Measurements from ENCODE around the gene SLC10A7.

The SLC10A7 gene

DNA sequence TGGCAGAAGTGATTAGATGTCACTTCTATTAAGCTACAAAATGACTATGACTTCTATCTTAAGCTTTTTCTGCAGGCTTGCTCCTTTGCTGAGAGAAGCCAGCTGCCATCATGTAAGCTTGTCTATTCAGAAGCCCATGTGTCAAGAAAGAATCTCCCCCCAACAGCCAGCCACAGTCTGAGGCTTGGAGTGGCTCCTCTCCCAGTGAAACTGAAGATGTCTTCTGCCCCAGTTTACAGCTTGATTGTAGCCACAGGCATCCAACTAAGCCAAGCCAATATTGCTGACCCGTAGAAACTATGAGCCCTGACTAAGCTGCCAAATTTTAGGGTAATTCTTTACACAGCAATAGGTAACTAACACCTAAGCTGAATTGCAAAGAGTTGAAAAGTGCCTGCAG lies 26.7 kb upstream of the SLC10A7 start:
- H3K23ac ChIP-seq (ENCODE audit: low read length in 2 of 2), result no peak overlapping the region
- H3K18ac ChIP-seq (ENCODE audit: low read depth in 1 of 2, low read length in 2 of 2), result no peak overlapping the region
- H2BK12ac ChIP-seq (ENCODE audit: low read length in 2 of 2), result no peak overlapping the region
- H2AFZ ChIP-seq (ENCODE audit: low read depth, low read length), result no peak overlapping the region
- no peak overlapping the region for H2BK120ac ChIP-seq (ENCODE audit: low read depth, low read length)
- no peak overlapping the region for H3K4me2 ChIP-seq (ENCODE audit: low read length, poor library complexity, severe bottlenecking)
- H4K91ac ChIP-seq (ENCODE audit: low read length), result no peak overlapping the region
- no peak overlapping the region for H3K14ac ChIP-seq (ENCODE audit: low read length in 2 of 2)
- H3K9ac ChIP-seq (ENCODE audit: low read length), result no peak overlapping the region
- H2AK5ac ChIP-seq (ENCODE audit: low read length, severe bottlenecking), result no peak overlapping the region
- H4K8ac ChIP-seq (ENCODE audit: low read length), result no peak overlapping the region
- peaks cover 2% of the 10 kb centered on the region for H3K9me3 ChIP-seq (ENCODE audit: control insufficient read depth, low read length)
- no peak for DNase-seq
- no peaks in the 10 kb centered on the region for H3K36me3 ChIP-seq (ENCODE audit: control insufficient read depth in 1 of 2, insufficient read depth in 2 of 2, low read depth in 1 of 2, low read length in 2 of 2)
- no peak overlapping the region for H2BK5ac ChIP-seq (ENCODE audit: low read depth, low read length, poor library complexity, severe bottlenecking)
- no peaks in the 10 kb centered on the region for H3K4me1 ChIP-seq (ENCODE audit: control insufficient read depth, insufficient read depth, low read depth, low read length)
- H3K27me3 ChIP-seq (ENCODE audit: control insufficient read depth in 1 of 2, insufficient read depth in 1 of 2, low read length in 2 of 2), result no peaks in the 10 kb centered on the region
- no peak overlapping the region for H3K4me3 ChIP-seq (ENCODE audit: insufficient read depth in 1 of 2, low read depth in 1 of 2, low read length in 2 of 2)
- no peaks in the 10 kb centered on the region for H3K79me1 ChIP-seq (replicated peaks; ENCODE audit: low read length, poor library complexity, severe bottlenecking)
- H3K4ac ChIP-seq (ENCODE audit: low read depth in 1 of 2, low read length in 2 of 2), result no peak overlapping the region
- no peak overlapping the region for H3K27ac ChIP-seq (ENCODE audit: low read length, poor library complexity, severe bottlenecking)
- no CpG with 5 or more reads among the region's 1 CpG for WGBS
- H2BK15ac ChIP-seq (ENCODE audit: low read depth, poor library complexity, severe bottlenecking), result no peak overlapping the region

DNA sequence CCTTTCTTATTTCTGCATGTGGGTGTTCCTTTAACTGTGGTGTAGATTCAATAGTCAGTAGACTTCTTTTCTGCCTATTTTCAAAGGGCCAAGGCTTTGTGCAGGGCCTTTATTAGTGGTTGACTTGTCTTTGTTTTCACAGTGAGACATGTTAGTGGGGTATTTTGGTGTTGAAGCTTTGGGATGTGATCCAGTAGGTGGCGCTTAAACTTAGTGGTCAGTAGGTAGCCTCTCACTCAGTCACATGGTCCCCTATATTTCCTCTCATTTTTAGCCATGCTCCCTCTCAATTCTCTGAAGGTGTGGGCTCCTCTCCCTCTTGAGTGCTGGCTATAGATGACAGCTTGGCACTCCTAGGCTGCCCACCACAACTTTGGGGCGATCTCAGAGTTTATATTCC lies 23.4 kb upstream of the SLC10A7 start:
- DNase-seq, result peak; percentile 12
- Histone ChIP-seq H2AK5ac (ENCODE audit: low read length, severe bottlenecking) (no peak overlapping the region), H3K27me3 (ENCODE audit: control insufficient read depth in 1 of 2, insufficient read depth in 1 of 2, low read length in 2 of 2) (no peaks in the 10 kb centered on the region), H3K14ac (ENCODE audit: low read length in 2 of 2) (no peak overlapping the region), H2AFZ (ENCODE audit: low read depth, low read length) (no peak overlapping the region), H3K4me2 (ENCODE audit: low read length, poor library complexity, severe bottlenecking) (no peak overlapping the region), H3K4me1 (ENCODE audit: control insufficient read depth, insufficient read depth, low read depth, low read length) (no peaks in the 10 kb centered on the region), H2BK120ac (ENCODE audit: low read depth, low read length) (no peak overlapping the region), H3K79me1 (replicated peaks; ENCODE audit: low read length, poor library complexity, severe bottlenecking) (no peaks in the 10 kb centered on the region), H3K18ac (ENCODE audit: low read depth in 1 of 2, low read length in 2 of 2) (no peak overlapping the region), H2BK5ac (ENCODE audit: low read depth, low read length, poor library complexity, severe bottlenecking) (no peak overlapping the region), H3K4ac (ENCODE audit: low read depth in 1 of 2, low read length in 2 of 2) (no peak overlapping the region), H2BK12ac (ENCODE audit: low read length in 2 of 2) (no peak overlapping the region), H4K91ac (ENCODE audit: low read length) (no peak overlapping the region), H2BK15ac (ENCODE audit: low read depth, poor library complexity, severe bottlenecking) (no peak overlapping the region), H3K27ac (ENCODE audit: low read length, poor library complexity, severe bottlenecking) (no peak overlapping the region), H3K9ac (ENCODE audit: low read length) (no peak overlapping the region), H3K23ac (ENCODE audit: low read length in 2 of 2) (no peak overlapping the region), H3K36me3 (ENCODE audit: control insufficient read depth in 1 of 2, insufficient read depth in 2 of 2, low read depth in 1 of 2, low read length in 2 of 2) (no peaks in the 10 kb centered on the region), H3K4me3 (ENCODE audit: insufficient read depth in 1 of 2, low read depth in 1 of 2, low read length in 2 of 2) (no peak overlapping the region), H3K9me3 (ENCODE audit: control insufficient read depth, low read length) (peaks cover 11% of the 10 kb centered on the region), H4K8ac (ENCODE audit: low read length) (no peak overlapping the region)
- WGBS, result 73% methylated on average over 1 of the region's 2 CpGs

DNA sequence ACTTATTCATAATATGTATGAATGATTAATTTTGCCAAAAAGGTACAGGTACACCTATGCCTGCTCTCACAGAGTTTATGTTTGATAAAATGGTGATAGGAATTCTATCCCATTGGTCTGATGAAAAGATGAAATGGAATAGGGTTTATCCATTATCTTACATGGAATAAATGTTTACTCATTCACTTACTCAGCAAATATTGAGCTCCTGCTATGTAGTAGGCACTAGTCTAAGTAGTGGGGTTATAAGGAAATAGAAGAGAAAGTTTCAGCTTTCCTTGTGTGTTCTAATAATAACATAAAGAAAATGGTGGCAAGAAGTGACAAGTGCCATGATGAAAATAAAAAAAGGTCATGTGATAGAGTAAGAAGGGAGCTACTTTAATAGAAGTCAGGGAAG lies 12.4 kb upstream of the SLC10A7 start:
- no peak overlapping the region for H4K91ac ChIP-seq (ENCODE audit: low read length)
- no peak overlapping the region for H2BK5ac ChIP-seq (ENCODE audit: low read depth, low read length, poor library complexity, severe bottlenecking)
- H3K27me3 ChIP-seq (ENCODE audit: control insufficient read depth in 1 of 2, insufficient read depth in 1 of 2, low read length in 2 of 2), result no peaks in the 10 kb centered on the region
- H4K8ac ChIP-seq (ENCODE audit: low read length), result no peak overlapping the region
- H3K27ac ChIP-seq (ENCODE audit: low read length, poor library complexity, severe bottlenecking), result no peak overlapping the region
- no peak overlapping the region for H2BK120ac ChIP-seq (ENCODE audit: low read depth, low read length)
- no peak overlapping the region for H2AFZ ChIP-seq (ENCODE audit: low read depth, low read length)
- no peak overlapping the region for H3K4me2 ChIP-seq (ENCODE audit: low read length, poor library complexity, severe bottlenecking)
- no peaks in the 10 kb centered on the region for H3K4me1 ChIP-seq (ENCODE audit: control insufficient read depth, insufficient read depth, low read depth, low read length)
- H2BK12ac ChIP-seq (ENCODE audit: low read length in 2 of 2), result no peak overlapping the region
- no peak overlapping the region for H3K23ac ChIP-seq (ENCODE audit: low read length in 2 of 2)
- H3K79me1 ChIP-seq (replicated peaks; ENCODE audit: low read length, poor library complexity, severe bottlenecking), result no peaks in the 10 kb centered on the region
- H3K36me3 ChIP-seq (ENCODE audit: control insufficient read depth in 1 of 2, insufficient read depth in 2 of 2, low read depth in 1 of 2, low read length in 2 of 2), result no peaks in the 10 kb centered on the region
- H3K4me3 ChIP-seq (ENCODE audit: insufficient read depth in 1 of 2, low read depth in 1 of 2, low read length in 2 of 2), result no peak overlapping the region
- no peak overlapping the region for H3K4ac ChIP-seq (ENCODE audit: low read depth in 1 of 2, low read length in 2 of 2)
- H3K14ac ChIP-seq (ENCODE audit: low read length in 2 of 2), result no peak overlapping the region
- no peak overlapping the region for H2AK5ac ChIP-seq (ENCODE audit: low read length, severe bottlenecking)
- no peak for DNase-seq
- no peak overlapping the region for H3K18ac ChIP-seq (ENCODE audit: low read depth in 1 of 2, low read length in 2 of 2)
- no peak overlapping the region for H3K9ac ChIP-seq (ENCODE audit: low read length)
- no peak overlapping the region for H2BK15ac ChIP-seq (ENCODE audit: low read depth, poor library complexity, severe bottlenecking)
- no peaks in the 10 kb centered on the region for H3K9me3 ChIP-seq (ENCODE audit: control insufficient read depth, low read length)

DNA sequence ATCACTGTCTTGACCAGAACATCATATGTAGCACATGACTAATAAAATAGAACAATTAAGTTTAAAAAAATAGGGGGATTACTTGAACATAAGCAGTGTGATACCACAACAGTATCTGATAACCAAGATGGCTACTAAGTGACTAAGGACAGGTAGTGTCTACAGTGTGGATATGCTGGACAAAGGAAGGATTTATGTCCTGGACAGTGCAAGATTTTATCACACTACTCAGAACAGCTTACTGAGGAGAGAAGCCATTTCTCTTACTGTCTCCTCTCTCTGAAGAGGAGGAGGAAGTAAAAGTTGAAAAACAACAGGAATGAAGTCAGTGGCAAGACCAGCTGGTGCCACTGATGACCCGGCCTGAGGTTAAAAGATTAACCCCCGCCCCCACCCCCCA lies 4.0 kb upstream of the SLC10A7 start:
- no peak overlapping the region for H2BK120ac ChIP-seq (ENCODE audit: low read depth, low read length)
- no peak overlapping the region for H3K18ac ChIP-seq (ENCODE audit: low read depth in 1 of 2, low read length in 2 of 2)
- WGBS, result 60% methylated on average over 2 of the region's 2 CpGs
- H3K27ac ChIP-seq (ENCODE audit: low read length, poor library complexity, severe bottlenecking), result no peak overlapping the region
- H3K23ac ChIP-seq (ENCODE audit: low read length in 2 of 2), result no peak overlapping the region
- peaks cover 6% of the 10 kb centered on the region for H3K79me1 ChIP-seq (replicated peaks; ENCODE audit: low read length, poor library complexity, severe bottlenecking)
- no peaks in the 10 kb centered on the region for H3K9me3 ChIP-seq (ENCODE audit: control insufficient read depth, low read length)
- no peak overlapping the region for H3K14ac ChIP-seq (ENCODE audit: low read length in 2 of 2)
- DNase-seq, result no peak
- no peak overlapping the region for H2BK12ac ChIP-seq (ENCODE audit: low read length in 2 of 2)
- no peaks in the 10 kb centered on the region for H3K36me3 ChIP-seq (ENCODE audit: control insufficient read depth in 1 of 2, insufficient read depth in 2 of 2, low read depth in 1 of 2, low read length in 2 of 2)
- H2BK5ac ChIP-seq (ENCODE audit: low read depth, low read length, poor library complexity, severe bottlenecking), result no peak overlapping the region
- H2AK5ac ChIP-seq (ENCODE audit: low read length, severe bottlenecking), result no peak overlapping the region
- H3K4ac ChIP-seq (ENCODE audit: low read depth in 1 of 2, low read length in 2 of 2), result no peak overlapping the region
- H3K9ac ChIP-seq (ENCODE audit: low read length), result no peak overlapping the region
- H2BK15ac ChIP-seq (ENCODE audit: low read depth, poor library complexity, severe bottlenecking), result no peak overlapping the region
- no peak overlapping the region for H4K8ac ChIP-seq (ENCODE audit: low read length)
- no peak overlapping the region for H2AFZ ChIP-seq (ENCODE audit: low read depth, low read length)
- H3K4me1 ChIP-seq (ENCODE audit: control insufficient read depth, insufficient read depth, low read depth, low read length), result peaks cover 5% of the 10 kb centered on the region
- no peak overlapping the region for H4K91ac ChIP-seq (ENCODE audit: low read length)
- H3K4me2 ChIP-seq (ENCODE audit: low read length, poor library complexity, severe bottlenecking), result no peak overlapping the region
- H3K4me3 ChIP-seq (ENCODE audit: insufficient read depth in 1 of 2, low read depth in 1 of 2, low read length in 2 of 2), result no peak overlapping the region
- H3K27me3 ChIP-seq (ENCODE audit: control insufficient read depth in 1 of 2, insufficient read depth in 1 of 2, low read length in 2 of 2), result no peaks in the 10 kb centered on the region

All from mesenchymal stem cell (in vitro differentiated cells and primary cell).